Suppressor macrophage (primary cell): ENCODE data around the gene SASH3.

Experiments
- DNase-seq, 4 experiments: peaks; one replicate each; pipeline ENCODE4 v3.0.0-alpha.2; 2020 to 2022

Gene SASH3

DNA sequence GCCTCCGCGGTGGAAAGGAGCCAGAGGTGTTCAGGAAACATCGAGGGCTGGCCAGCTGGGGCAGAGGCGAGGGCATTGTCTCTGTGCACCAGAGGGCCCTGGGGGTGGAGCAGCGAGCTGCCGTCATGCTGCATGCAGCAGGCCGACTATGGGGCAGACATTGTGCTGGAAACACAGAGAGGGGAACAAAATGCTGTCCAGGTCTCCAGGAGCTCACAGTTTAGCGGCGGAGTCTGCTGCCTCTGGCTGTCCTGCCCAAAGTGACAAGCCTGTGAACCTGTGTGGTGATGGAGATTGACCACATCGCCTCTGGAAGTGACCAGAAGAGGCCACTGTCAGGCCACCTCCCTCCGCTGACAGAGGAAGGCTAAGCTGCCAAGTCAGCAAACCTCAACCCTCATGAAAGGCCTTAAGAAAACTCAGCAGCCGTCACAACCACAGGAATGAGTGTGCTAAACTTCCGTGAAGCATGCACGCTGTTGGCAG is 20.1 kb upstream of the SASH3 start:
- DNase-seq = peak; percentile 73 to 85 (median 83)

DNA sequence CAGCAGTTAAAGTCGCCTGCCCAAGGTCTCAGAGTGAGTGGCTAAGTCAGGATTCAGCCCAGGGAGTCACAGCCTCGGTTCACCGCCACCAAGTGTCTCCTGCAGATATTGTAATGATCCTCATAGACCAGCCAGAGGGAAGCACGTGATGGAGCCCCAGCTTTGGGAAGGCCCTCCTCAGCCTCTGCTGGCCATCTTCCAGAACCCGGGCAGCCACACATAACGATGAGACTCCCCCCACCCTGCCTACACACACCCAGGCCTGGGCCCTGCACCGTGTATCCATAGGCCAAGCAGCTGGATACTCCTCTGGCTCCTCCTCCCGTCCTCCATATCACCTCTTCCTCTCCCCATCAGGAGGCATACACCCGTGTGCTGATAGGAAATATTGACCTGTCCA is 19.6 kb upstream of the SASH3 start:
- DNase-seq = no peak

- no peak for DNase-seq
These were observed 18.8 kb upstream of the SASH3 start for GRCh38 chrX:129760981-129761380.

- no peak for DNase-seq
These were observed 18.2 kb upstream of the SASH3 start for GRCh38 chrX:129761596-129761995.

- DNase-seq = no peak
These were observed 17.3 kb upstream of the SASH3 start for GRCh38 chrX:129762448-129762847.

DNA sequence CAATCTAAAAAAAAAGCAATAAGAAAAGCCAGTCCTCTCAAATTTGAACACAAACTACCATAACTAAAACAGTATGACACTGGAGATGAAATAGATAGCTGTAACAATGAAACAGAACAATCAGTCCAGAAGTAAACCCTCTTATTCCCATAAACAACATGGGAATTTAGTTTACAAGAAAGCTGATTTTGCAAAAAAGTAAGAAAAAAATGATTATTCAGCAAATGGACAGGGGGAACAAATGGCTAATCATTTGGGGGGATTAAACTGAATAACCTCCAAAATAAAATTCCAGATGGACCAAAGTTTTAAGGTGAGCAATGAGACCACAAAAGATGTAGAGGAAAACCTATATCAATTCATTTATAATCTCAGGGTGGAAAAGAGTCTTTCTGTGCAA is 16.1 kb upstream of the SASH3 start:
- DNase-seq = no peak

- no peak for DNase-seq
These were observed 11.6 kb upstream of the SASH3 start for GRCh38 chrX:129768186-129768585.

GRCh38 chrX:129768586-129769466 is 10.9 kb upstream of the SASH3 start:
- DNase-seq = no peak

DNA sequence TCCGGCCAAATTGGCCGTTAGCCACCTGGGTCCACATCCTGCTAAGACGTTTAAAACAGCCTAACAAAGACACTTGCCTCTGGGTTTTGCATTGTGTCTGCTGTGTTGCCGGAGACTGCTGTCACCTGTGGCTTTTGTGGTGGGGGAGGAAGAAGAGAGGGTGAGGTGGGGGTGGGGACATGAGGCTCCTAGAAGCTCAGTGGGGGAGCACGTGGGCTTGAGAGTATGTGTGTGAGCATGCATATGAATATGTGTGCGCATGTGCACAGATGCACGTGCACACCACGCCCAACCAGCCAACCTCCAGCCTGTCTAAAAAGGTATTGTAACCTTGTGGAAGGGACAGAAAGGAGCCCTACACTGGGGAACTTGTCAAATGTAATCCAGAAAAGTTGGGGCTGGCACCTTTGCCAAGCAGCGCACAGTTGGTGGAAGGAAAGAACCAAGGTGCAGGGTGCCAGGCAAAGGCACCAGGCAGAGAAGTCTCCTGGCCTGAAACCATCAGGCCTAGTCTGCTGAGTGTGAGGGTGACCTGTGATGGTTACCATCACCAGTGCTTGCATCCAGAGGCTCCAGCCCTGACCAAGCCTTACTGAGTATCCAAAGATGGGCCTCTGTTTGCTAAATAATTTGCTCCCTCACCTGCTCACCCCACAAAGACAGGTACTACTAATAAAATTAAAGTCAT is 10.1 kb upstream of the SASH3 start:
- no peak for DNase-seq

- DNase-seq = peak in 2 of 4 experiments; percentile 29
These were observed 8.3 kb upstream of the SASH3 start for GRCh38 chrX:129771266-129771995.

GRCh38 chrX:129772796-129773431 is 6.8 kb upstream of the SASH3 start:
- peak; percentile 91 to 97 (median 94) for DNase-seq

- DNase-seq = no peak
These were observed 5.9 kb upstream of the SASH3 start for GRCh38 chrX:129773649-129774458.

GRCh38 chrX:129777218-129778030 is 2.3 kb upstream of the SASH3 start:
- DNase-seq = peak; percentile 70 to 84 (median 82)

GRCh38 chrX:129779086-129779672 is 570 bp upstream of the SASH3 start:
- DNase-seq = no peak

GRCh38 chrX:129780441-129781105 is 824 bp downstream of the SASH3 start:
- peak; percentile 26 to 58 (median 46) for DNase-seq

DNA sequence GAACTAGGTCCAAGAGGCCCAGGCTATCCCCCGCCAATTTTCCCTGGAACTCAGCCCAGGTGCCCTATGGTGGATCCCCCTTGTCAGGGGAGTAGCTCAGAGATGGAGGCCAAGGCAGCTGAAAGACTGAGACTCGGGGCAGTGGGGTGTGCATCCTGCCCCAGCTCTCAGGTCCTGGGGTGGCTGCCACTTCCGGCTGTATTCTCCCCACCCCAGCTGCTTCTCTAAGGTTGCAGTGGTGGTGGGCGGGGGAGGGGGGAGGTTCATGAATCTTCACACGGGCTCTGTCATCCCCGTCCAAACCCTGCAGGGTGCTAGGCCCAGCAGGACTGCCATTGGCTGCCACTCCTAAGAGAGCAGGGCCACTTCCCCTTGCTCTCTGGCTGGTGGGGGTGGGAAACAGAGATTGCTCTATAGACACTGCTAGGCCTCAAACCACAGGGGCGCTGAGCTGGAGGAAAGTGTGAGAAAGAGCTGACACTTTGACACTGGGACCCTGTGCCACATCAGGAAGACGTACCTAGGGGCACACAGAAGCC is 1.5 kb downstream of the SASH3 start:
- peak; percentile 80 to 90 (median 86) for DNase-seq

DNA sequence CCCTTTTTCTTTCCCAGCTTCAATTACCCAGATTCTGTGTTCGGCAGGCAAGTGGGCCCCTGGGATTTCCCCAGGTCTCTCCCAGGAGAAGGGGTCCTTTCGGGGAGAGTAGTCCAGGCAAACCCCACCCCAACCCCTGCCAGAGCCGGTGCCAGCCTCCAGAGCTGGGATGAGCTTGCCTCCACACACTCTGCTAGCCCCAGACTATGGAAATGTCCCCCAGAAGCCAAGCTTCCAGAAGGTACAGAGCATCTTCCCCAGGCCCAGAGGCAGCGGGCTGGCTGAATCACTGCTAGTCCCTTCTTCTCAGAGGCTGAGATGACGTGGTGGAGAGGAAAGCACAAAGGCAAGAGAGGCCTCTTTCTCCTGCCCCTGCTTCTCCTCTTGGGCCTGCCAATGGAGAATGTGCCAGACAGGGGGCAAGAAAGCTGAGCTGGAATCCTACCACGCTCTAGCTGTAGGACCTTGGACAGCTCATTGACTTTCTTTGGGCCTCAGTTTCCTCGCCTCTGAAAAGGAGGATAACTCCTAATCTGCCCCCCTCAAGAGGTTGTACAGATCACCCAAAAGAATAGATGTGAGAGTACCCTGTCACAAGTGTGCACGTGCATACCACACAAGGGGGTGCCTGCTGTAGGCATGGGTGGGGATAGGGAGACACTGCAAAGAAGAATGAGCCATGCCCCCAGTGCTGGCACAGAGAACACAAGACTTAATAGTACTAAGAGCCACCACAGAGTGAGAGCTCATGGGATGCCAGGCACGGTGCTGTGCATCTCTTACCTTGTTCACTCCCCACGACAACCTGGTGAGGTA is 2.1 kb downstream of the SASH3 start:
- no peak for DNase-seq

- DNase-seq = peak in 3 of 4 experiments; percentile 45 to 53 (median 52)
These were observed 3.0 kb downstream of the SASH3 start for GRCh38 chrX:129782706-129783105.
